HUES6 (cell line): Measurements from ENCODE around the gene DVL1.

ENCODE experiments used
- H3K27ac ChIP-seq: 2 replicates; pipeline ENCODE4 v1.7.0; 2013; ENCODE audit warnings: low read depth, mild to moderate bottlenecking, low read length, inconsistent platforms
- H3K27me3 ChIP-seq: 2 replicates; pipeline ENCODE4 v1.6.1; 2013; ENCODE audit warnings: low read length; ENCODE audit not compliant: control insufficient read depth, insufficient read depth
- H3K36me3 ChIP-seq: 2 replicates; pipeline ENCODE4 v1.6.1; 2013; ENCODE audit warnings: low read length; ENCODE audit not compliant: control insufficient read depth, insufficient read depth
- H3K4me1 ChIP-seq: 2 replicates; pipeline ENCODE4 v1.6.1; 2013; ENCODE audit warnings: low read length; ENCODE audit not compliant: control insufficient read depth, insufficient read depth
- H3K4me3 ChIP-seq: 2 replicates; pipeline ENCODE4 v1.5.1; 2013; ENCODE audit warnings: low read depth, low read length
- H3K9ac ChIP-seq: one replicate; pipeline ENCODE4 v1.6.1; 2013; ENCODE audit warnings: mild to moderate bottlenecking, low read length
- H3K9me3 ChIP-seq: 2 replicates; pipeline ENCODE4 v1.6.1; 2013; ENCODE audit warnings: low read depth, low read length; ENCODE audit not compliant: control insufficient read depth, insufficient read depth

Gene DVL1

DNA sequence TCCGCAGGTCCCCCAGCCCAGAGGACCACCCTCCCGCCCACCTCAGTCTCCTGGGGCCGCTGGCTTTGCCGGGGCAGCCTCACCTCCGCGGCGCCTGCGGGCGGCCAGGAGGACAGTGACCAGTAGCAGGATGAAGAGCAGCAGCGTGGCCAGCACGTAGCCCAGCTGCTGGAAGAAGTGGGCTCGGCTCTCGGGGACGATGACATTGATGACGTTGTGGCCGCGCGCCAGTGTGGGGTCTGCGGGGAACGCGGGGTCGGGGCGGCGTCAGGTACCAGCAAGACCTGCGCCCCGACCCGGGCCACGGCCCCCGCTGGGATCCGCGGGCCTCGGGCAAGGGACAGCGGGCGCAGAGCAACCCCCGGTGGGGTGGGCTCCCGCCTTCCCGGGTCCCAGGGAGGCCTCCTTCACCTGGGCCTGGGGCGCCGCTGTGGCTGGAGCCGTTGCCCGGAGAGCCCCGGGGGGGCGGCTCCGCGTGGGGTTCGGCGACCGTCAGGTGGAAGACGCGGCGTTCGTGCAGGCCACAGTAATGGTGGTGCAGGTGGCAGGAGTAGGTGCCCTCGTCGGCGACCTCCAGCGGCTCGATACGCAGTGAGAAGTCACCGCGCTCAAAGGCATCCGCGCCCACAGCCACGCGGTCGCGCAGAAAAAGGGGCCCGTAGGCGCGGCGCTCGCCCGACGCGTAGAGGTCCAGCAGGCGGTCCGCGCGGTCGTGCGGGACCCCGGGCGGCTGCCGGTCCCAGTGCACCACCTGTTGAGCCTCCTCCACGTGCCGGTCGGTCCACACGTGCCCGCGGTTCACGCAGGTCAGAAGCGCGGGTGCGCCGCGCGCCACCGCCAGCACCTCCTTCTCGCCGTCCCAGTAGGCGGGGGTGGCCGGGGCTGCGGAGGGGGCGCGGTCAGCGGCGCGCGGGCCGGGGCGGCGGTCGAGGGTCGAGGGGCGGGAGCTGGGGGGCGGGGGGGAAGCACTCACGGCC lies 5.3 kb upstream of the DVL1 start:
- Histone ChIP-seq H3K9me3 (no peaks in the 10 kb centered on the region), H3K4me3 (peak overlapping the region; percentile 58), H3K4me1 (peaks cover 56% of the 10 kb centered on the region), H3K27me3 (peaks cover 31% of the 10 kb centered on the region), H3K27ac (no peak overlapping the region), H3K9ac (no peak overlapping the region), H3K36me3 (no peaks in the 10 kb centered on the region)

- Histone ChIP-seq H3K4me3 (peak overlapping the region; percentile 58), H3K27me3 (peaks cover 31% of the 10 kb centered on the region), H3K36me3 (no peaks in the 10 kb centered on the region), H3K9ac (peak overlapping the region; percentile 46), H3K9me3 (no peaks in the 10 kb centered on the region), H3K4me1 (peaks cover 47% of the 10 kb centered on the region), H3K27ac (no peak overlapping the region)
Observed at GRCh38 chr1:1353389-1354151, 4.4 kb upstream of the DVL1 start.

GRCh38 chr1:1352786-1353388 lies 3.7 kb upstream of the DVL1 start:
- Histone ChIP-seq H3K27ac (no peak overlapping the region), H3K4me1 (peaks cover 44% of the 10 kb centered on the region), H3K36me3 (no peaks in the 10 kb centered on the region), H3K27me3 (peaks cover 31% of the 10 kb centered on the region), H3K9me3 (no peaks in the 10 kb centered on the region), H3K4me3 (0 out of 2 replicates have a peak overlapping the region, but pooled peaks have one; percentile 14), H3K9ac (no peak overlapping the region)

DNA sequence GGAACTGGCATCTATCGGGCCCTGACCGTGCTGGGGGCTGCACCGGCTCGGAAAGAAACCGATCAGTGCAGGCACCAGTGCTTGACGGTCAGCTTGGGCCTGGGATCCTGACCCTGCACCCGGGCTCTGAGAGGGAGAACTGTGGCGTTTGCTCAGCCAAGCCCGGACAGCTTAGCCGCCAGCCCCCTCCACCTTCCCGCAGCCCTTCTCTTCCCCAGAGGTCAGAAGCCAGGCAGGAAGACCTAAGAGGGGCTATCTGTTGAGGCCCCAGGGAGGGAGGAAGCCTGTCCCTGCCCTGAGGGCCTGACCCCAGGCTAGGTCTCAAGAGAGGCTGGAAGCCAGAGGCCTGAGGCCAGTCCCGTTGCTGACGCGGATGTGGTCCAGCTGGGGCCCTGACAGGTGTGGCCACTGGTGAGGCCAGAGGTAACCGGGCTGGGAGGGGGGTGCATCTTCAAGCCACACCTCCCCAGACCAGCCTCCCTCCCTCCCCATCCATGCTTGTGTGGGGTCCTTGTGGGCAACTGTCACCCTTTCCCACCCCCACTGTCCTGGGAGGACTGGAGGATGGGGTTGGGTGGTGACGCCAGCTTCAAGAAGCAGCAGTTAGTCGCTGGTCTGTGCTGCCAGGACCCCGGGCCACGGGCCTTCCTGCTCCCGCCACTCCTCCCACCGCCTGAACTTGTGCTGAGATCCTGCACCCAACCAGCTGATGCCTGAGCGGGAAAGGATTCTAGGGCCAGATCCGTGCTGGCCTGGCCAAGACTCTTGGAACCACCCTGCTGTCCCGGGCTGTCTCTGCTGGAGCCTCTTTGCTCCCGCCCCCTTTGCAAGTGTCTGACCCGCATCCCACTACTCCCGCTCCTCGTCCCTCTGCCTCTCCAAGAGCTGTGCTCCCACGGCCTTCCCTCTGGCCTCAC lies 2.6 kb upstream of the DVL1 start:
- H3K9me3 ChIP-seq: no peaks in the 10 kb centered on the region
- H3K4me1 ChIP-seq: peaks cover 43% of the 10 kb centered on the region
- peaks cover 31% of the 10 kb centered on the region for H3K27me3 ChIP-seq
- H3K36me3 ChIP-seq: no peaks in the 10 kb centered on the region
- H3K4me3 ChIP-seq: peak overlapping the region; percentile 48
- peak overlapping the region; percentile 42 for H3K9ac ChIP-seq
- no peak overlapping the region for H3K27ac ChIP-seq

DNA sequence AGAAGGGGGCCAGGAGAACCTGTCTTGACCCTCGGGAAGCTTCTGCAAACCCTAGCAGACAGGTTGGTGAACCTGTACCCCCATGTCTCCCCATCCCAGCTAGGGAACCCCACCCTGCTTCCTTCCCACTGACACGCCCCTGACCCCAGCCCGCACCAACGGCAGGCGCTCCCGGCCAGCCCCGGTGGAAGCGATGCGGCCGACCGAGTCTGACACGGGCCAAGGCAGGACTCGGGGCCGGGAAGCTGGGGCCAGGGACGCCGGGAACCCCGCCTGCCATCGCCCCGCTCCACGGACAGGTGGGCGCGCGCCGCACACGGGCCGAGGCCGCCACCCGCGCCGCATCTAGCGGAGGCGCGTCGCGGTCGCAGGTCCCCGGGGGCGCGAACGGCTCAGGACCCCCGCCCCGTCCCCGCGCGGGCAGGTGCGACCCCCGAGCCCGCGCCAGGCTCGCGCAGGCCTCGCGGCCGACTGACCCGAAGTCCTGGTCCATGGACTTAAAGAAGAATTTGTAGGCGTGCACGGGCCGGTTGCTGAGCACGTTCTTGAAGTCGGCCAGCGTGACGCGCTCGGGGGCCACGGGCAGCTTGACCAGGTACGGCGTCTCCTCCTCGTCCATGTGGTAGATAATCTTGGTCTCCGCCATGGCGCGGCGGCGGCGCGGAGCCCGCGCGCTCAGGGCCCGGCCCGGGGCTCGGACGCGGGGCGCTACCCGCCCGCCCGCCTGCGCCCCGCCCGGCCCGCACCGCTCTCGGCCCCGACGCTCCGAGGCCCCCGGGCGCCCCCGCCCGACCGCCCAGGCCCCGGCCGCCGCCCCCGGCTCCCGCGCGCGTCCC lies 580 bp downstream of the DVL1 start:
- peaks cover 12% of the 10 kb centered on the region for H3K27me3 ChIP-seq
- no peaks in the 10 kb centered on the region for H3K9me3 ChIP-seq
- peak overlapping the region; percentile 77 for H3K4me3 ChIP-seq
- 0 out of 2 replicates have a peak, but pooled peaks cover 3% of the 10 kb centered on the region for H3K36me3 ChIP-seq
- no peak overlapping the region for H3K27ac ChIP-seq
- peaks cover 32% of the 10 kb centered on the region for H3K4me1 ChIP-seq
- peak overlapping the region; percentile 72 for H3K9ac ChIP-seq

DNA sequence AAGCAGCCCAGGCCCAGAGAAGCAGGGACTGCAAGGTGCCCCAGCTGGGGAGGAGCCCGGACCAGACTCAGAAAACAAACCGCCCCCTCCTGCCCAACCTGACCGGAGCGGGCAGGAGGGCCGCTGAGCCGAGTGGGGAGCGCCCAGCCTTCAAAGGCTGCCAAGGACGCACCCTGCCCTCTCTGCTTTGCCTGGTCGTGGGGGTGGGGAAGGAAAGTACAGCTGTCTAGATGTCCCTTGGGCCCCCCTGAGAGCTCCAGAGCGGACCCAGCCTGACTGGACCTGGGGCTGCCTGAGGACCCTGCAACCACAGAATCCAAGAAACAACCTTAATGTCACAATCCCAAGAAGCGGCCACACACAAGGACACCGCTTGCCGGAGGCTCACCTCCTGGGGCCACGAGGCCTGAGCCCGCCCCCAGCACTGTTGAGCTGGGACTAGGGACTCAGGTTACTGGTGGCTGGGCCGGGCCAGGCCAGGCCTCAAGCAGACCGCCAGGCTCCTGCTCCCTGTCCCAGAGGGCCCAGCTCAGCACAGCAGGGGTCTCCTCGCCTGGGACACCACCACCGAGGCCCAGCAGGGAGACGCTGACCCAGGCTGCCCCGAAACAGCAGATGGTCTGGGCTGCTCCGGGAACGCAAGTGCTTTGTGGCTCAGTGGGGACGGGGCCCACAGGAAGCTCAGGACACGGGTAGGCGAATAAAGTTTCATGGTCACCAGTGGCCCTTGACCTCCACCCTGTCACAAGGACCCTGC lies 1.4 kb downstream of the DVL1 start:
- H3K27ac ChIP-seq: no peak overlapping the region
- H3K4me1 ChIP-seq: peaks cover 25% of the 10 kb centered on the region
- H3K4me3 ChIP-seq: peak overlapping the region; percentile 77
- H3K9me3 ChIP-seq: no peaks in the 10 kb centered on the region
- H3K27me3 ChIP-seq: peaks cover 4% of the 10 kb centered on the region; the same call in 1 of the 2 replicates
- H3K9ac ChIP-seq: peak overlapping the region; percentile 72
- H3K36me3 ChIP-seq: 0 out of 2 replicates have a peak, but pooled peaks cover 3% of the 10 kb centered on the region

GRCh38 chr1:1347026-1347595 lies 2.1 kb downstream of the DVL1 start:
- peaks cover 19% of the 10 kb centered on the region for H3K4me1 ChIP-seq
- H3K36me3 ChIP-seq: 0 out of 2 replicates have a peak, but pooled peaks cover 3% of the 10 kb centered on the region
- no peak overlapping the region for H3K27ac ChIP-seq
- peak overlapping the region; percentile 77 for H3K4me3 ChIP-seq
- H3K9ac ChIP-seq: no peak overlapping the region
- no peaks in the 10 kb centered on the region; the same call in 1 of the 2 replicates for H3K27me3 ChIP-seq
- no peaks in the 10 kb centered on the region for H3K9me3 ChIP-seq

DNA sequence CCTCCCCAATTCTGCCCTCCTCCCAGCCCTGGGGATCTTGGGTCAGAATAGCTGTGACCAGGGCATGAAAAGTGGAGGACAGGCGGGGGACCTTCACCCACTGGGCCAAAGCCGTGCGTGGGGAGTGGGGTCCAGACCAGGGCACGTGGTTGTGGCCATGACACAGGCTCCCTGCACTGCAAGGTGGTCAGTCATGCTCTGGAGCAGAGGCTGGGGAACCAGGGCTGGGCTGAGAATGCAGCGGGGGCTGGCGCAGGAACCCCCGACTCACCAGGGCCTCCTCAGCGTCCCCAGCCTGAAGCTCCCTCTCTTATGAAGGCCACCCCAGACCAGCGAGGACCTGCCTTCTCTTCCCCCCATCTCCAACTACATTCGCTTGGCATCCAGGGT lies 2.7 kb downstream of the DVL1 start:
- peaks cover 14% of the 10 kb centered on the region for H3K4me1 ChIP-seq
- no peak overlapping the region for H3K27ac ChIP-seq
- H3K36me3 ChIP-seq: peaks cover 8% of the 10 kb centered on the region
- no peaks in the 10 kb centered on the region; the same call in 1 of the 2 replicates for H3K27me3 ChIP-seq
- H3K9me3 ChIP-seq: no peaks in the 10 kb centered on the region
- H3K9ac ChIP-seq: no peak overlapping the region
- H3K4me3 ChIP-seq: no peak overlapping the region
